Measurements from ENCODE around the gene PRKAG2. TPM values are rescaled to one million over a fixed set of nuclear protein-coding genes. Genes with fewer than 3 reads are reported as not detected.

Gene PRKAG2
- total RNA-seq, 1 experiment from 2014 or later = 28.2 TPM

DNA sequence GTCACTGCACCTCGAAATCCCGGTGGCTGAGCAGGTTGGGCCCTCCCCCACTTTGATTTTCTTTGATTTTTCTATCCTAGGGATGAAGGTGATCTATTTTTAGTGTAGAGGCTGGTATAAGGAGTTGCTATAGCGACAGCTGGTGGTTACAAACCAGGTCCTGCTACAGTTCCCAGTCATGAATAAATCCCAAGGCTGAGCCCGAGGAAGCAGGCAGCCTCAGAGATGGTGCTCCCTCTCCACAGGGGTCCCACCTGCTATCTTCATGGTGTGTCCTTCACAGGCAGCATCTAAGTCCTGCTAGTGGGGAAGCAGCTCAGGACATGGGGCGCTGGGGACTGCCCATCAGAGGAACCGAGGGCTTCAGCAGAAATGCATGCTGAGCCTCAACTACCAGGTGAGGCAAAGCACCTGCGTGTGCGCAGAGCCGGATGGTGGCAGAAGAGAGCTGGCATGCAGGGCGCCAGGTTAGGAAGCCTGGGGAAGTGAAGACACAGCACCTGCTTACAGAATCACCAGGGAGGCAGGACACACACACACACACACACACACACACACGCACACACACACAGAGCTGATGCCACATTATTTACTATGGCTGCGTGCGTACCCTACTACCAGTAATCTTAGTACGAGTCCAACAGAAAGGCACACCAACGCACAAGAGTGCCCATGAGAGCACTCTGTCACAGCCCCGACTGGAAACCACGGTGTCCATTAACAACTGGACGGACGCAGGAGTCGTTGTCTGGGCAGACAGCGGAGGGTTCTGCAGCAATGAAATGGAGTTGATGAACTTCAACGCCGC, 150.9 kb downstream of the PRKAG2 start:
- peaks cover 23% of the 10 kb centered on the region for H3K4me1 ChIP-seq (replicated peaks)
- no peak overlapping the region for H3K4me3 ChIP-seq
- H3K27me3 ChIP-seq (replicated peaks) = no peaks in the 10 kb centered on the region
- DNase-seq (ENCODE audit: low read depth in 1 of 2, low spot score in 2 of 2) = no peak
- no peak overlapping the region for H3K27ac ChIP-seq
- no peaks in the 10 kb centered on the region for H3K9me3 ChIP-seq (replicated peaks)
- peaks cover 5% of the 10 kb centered on the region; the same call in 1 of the 2 replicates for H3K36me3 ChIP-seq

DNA sequence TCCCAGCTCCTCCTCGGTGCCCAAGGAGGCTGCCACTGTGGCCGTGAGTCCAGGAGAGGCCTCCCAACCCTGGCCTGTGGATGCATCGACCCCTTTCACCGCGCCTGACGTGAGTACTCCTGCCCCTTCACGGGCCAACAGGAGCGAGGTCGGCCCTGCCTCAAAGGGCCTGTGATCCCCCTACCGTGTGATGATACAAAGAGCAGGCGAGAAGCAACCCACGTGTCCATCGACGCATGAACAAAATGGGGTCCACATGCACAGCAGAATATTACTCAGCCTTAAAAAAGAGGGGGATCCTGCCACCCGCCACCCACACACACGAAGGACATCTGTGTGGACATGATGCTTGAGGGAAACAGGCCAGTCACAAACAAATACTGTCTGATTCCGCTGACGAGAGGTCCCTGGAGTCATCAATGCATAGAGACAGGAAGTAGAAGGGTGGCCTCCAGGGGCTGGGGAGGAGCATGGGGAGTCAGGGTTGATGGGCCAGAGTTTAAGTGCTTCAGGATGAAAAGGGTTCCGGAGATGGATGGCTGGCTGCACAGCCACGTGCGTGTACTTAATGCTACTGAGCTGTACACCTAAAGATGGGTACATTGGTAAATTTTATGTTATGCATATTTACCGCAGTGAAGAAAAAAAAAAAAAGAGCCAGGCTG, 151.9 kb downstream of the PRKAG2 start:
- no peak for DNase-seq (ENCODE audit: low read depth in 1 of 2, low spot score in 2 of 2)
- Histone ChIP-seq H3K4me3 (no peak overlapping the region), H3K9me3 (replicated peaks) (no peaks in the 10 kb centered on the region), H3K4me1 (replicated peaks) (peaks cover 23% of the 10 kb centered on the region), H3K36me3 (no peaks in the 10 kb centered on the region; the same call in 1 of the 2 replicates), H3K27ac (no peak overlapping the region), H3K27me3 (replicated peaks) (no peaks in the 10 kb centered on the region)

DNA sequence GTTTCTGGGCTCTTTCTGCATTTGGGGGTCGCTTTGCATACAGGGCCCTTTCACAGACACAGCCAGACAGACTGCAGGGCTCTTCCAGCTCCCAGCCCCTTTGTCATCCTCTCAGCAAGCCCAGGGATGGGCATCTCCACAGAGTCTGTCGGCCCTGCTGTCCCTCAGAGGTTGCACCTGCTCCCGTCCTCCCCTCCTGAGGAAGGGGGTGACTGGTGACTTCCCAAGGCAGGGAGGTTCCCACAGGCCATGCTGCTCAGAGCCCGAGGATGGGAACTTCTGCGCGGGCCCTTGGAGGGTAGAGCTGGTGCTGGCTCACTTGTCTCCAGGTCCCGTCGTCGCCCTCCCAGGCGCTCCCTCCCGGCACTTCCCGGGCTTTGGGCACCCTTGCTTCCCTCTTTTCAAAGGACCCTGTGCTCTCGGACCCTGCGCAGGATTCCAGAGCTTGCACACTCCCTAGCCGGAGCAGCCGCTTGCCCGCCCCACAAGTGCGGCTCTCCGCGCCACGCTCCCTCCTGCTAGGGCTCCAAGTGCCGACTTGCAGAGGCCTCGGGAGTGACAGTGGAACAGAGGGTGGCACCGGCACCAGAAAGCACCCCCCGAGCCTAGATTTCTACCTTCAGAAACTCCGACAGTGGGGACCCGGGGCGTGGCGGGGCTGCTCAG, 152.5 kb downstream of the PRKAG2 start:
- H3K9me3 ChIP-seq (replicated peaks) = no peaks in the 10 kb centered on the region
- no peak for DNase-seq (ENCODE audit: low read depth in 1 of 2, low spot score in 2 of 2)
- H3K36me3 ChIP-seq = no peaks in the 10 kb centered on the region; the same call in 1 of the 2 replicates
- H3K27me3 ChIP-seq (replicated peaks) = no peaks in the 10 kb centered on the region
- no peak overlapping the region for H3K4me3 ChIP-seq
- no peak overlapping the region for H3K27ac ChIP-seq
- peaks cover 23% of the 10 kb centered on the region for H3K4me1 ChIP-seq (replicated peaks)

DNA sequence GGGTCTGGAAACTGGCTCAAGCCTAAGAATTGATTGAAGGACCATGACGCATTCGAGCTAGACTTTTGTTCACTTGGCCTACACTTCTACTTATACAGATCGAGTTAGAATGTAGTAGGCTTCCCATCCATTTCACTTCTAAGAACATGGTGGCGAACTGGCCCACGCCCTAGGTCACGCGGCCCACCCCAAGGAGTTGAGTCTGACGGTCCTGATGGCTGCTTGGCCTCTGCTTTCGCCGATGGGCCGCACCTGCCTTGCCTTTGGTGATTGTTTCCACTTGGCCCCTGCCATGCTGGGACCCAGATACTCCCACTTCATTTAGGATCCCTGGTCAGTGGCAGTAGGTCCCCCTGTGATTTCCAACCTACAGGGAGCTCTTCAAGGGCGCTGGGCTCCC, 153.6 kb downstream of the PRKAG2 start:
- Histone ChIP-seq H3K36me3 (no peaks in the 10 kb centered on the region), H3K27me3 (replicated peaks) (no peaks in the 10 kb centered on the region), H3K4me1 (replicated peaks) (peaks cover 18% of the 10 kb centered on the region), H3K4me3 (no peak overlapping the region), H3K9me3 (replicated peaks) (no peaks in the 10 kb centered on the region), H3K27ac (no peak overlapping the region)
- no peak for DNase-seq (ENCODE audit: low read depth in 1 of 2, low spot score in 2 of 2)

DNA sequence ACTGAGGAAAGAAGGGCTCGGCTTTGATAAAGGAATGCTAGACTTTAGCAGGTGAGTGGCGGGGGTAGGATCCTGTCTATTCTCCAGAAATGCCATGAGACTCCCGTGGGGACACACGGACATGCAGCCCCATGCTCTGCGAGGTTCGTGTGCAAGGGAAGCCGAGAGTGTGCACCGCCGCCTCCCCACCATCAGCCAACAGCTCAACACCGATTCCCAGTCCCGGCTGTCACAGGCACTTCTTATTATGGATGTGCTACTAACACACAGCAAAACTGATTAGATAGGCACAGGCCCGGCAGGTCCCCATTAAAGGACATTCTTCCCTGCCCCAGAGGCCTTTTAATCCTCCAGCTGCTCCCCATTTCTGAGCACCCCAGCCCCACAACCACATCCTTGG, 154.4 kb downstream of the PRKAG2 start:
- no peak overlapping the region for H3K27ac ChIP-seq
- no peaks in the 10 kb centered on the region for H3K36me3 ChIP-seq
- H3K27me3 ChIP-seq (replicated peaks) = no peaks in the 10 kb centered on the region
- peaks cover 10% of the 10 kb centered on the region for H3K4me1 ChIP-seq (replicated peaks)
- DNase-seq (ENCODE audit: low read depth in 1 of 2, low spot score in 2 of 2) = no peak
- H3K9me3 ChIP-seq (replicated peaks) = no peaks in the 10 kb centered on the region
- H3K4me3 ChIP-seq = no peak overlapping the region

DNA sequence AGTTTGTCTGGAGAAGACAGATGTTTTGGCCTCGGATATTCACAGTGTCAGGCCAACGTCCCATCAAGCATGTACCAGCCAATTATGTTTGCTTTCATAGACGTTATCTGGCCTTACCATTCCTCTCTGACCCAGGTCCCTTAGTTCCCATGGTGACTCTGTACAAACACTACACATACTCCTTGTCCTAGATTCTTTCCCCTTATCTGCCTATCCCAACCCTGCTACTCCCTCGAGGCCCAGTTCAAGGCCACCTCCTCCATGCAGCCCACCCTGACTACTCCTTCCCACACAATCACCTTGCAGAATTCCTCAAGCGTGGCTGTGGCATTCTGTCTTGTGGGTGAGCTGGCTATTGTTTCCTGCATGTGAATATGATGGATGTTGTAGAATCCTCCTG, 155.2 kb downstream of the PRKAG2 start:
- H3K4me3 ChIP-seq = no peak overlapping the region
- no peak for DNase-seq (ENCODE audit: low read depth in 1 of 2, low spot score in 2 of 2)
- no peak overlapping the region for H3K27ac ChIP-seq
- no peaks in the 10 kb centered on the region for H3K36me3 ChIP-seq
- peaks cover 2% of the 10 kb centered on the region for H3K4me1 ChIP-seq (replicated peaks)
- H3K9me3 ChIP-seq (replicated peaks) = no peaks in the 10 kb centered on the region
- no peaks in the 10 kb centered on the region for H3K27me3 ChIP-seq (replicated peaks)

DNA sequence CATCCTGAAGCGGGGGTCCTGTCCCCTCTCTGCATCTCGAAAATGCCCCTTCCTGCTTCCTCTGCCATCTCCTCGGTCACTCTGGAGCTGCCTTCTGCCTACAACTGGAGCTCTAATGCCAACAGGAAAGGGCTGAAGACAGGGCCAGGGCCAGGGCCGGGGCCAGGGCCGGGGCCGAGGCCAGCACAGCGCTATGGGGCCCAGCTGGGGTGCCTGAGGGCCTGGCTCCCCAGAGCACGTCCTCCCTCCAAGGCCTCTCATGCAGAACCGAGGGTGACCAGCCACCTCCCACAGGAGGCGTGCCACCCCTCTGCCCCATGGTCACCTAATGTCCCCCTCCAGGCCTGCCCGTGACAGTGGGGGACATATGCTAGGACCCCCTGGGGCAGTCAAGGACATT, 155.7 kb downstream of the PRKAG2 start:
- H3K4me1 ChIP-seq (replicated peaks) = no peaks in the 10 kb centered on the region

DNA sequence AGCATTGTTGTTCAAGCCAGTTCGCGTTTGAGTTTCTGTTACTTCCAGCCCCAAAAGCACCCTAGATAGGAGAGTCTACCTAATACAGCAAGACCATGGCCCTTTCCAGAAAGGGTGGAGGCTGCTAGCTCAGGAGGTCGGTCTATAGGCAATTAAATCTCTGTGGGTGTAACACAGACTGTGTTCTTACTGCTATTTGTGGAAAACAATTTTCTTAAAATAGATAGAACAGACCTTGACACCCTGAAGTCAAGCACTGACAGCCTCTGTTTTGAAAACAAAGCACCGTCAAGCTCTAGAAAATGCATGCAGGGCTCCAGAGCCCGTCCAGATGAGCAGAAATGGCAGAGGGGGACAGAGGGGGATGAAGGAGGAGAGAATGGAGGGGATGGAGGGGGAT, 156.6 kb downstream of the PRKAG2 start:
- Histone ChIP-seq H3K9me3 (replicated peaks) (no peaks in the 10 kb centered on the region), H3K4me1 (replicated peaks) (no peaks in the 10 kb centered on the region), H3K36me3 (no peaks in the 10 kb centered on the region), H3K27me3 (replicated peaks) (no peaks in the 10 kb centered on the region), H3K4me3 (no peak overlapping the region), H3K27ac (no peak overlapping the region)
- DNase-seq (ENCODE audit: low read depth in 1 of 2, low spot score in 2 of 2) = no peak

More for the DNA sequence above, 155.7 kb downstream of the PRKAG2 start:
- H3K36me3 ChIP-seq = no peaks in the 10 kb centered on the region
- H3K4me3 ChIP-seq = no peak overlapping the region
- DNase-seq (ENCODE audit: low read depth in 1 of 2, low spot score in 2 of 2) = no peak
- H3K27ac ChIP-seq = no peak overlapping the region
- H3K27me3 ChIP-seq (replicated peaks) = no peaks in the 10 kb centered on the region
- H3K9me3 ChIP-seq (replicated peaks) = no peaks in the 10 kb centered on the region

DNA sequence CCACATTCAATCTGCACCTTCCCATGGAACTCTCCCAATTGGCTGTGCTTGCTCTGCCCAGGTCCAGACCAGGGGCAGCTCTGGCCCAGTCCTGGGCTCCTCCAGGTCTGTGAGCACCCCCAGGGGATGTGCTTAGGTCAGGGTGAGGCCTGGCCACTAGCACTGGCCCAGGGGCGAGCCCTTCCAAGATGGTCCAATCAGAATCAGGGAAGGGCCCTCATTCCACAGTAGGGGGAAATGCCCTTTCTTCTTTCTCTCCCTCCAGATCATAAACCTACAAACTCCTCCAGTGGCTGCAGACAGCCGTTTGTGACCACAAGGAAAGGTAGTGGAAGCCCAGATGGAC, 157.0 kb downstream of the PRKAG2 start:
- Histone ChIP-seq H3K4me3 (no peak overlapping the region), H3K27me3 (replicated peaks) (no peaks in the 10 kb centered on the region), H3K27ac (no peak overlapping the region), H3K4me1 (replicated peaks) (no peaks in the 10 kb centered on the region), H3K9me3 (replicated peaks) (no peaks in the 10 kb centered on the region), H3K36me3 (no peaks in the 10 kb centered on the region)
- no peak for DNase-seq (ENCODE audit: low read depth in 1 of 2, low spot score in 2 of 2)

DNA sequence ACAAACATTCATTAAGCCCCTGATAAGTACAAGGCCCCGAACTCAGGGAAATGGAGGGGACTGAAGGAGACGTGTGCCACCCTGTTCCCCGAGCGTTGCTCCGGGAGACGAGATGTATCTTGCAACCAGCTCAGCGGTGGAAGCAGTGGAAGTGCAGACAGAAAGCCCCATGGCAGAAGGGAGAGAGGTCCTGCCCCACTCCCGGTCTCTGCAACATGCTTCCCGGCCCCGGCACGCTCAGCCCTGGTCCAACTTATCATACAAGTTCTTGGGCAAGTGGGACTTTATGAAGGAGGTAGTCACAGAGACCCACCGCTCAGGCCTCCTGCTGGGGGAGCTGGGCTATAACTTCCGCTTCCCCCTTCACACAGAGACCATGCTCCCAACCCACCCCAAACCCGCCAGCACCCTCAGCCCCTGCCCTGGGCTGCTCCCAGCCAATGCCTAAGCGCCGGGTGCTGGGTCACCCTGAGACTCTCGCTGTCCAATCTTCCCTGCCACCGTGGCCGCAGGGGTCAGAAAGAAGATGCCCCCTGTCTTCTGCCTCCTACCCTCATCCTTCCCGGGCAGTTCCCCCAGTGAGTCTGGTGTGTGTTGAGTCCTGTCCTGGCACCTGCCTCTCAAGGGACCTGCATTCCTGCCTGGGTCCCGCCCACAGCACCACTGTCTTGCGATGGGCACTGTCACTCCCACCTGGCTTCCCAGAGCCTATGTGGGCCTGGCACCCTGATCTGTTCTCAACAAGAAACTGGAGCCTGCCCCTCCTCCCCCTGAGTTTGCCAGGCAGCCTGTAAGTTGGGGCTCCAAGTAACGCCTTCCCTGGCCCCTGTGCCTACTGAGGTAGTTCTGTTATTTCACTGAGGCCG, 157.7 kb downstream of the PRKAG2 start:
- DNase-seq (ENCODE audit: low read depth in 1 of 2, low spot score in 2 of 2) = no peak
- H3K4me1 ChIP-seq (replicated peaks) = no peaks in the 10 kb centered on the region
- H3K4me3 ChIP-seq = no peak overlapping the region
- H3K9me3 ChIP-seq (replicated peaks) = no peaks in the 10 kb centered on the region
- no peak overlapping the region for H3K27ac ChIP-seq
- H3K27me3 ChIP-seq (replicated peaks) = no peaks in the 10 kb centered on the region
- H3K36me3 ChIP-seq = no peaks in the 10 kb centered on the region

DNA sequence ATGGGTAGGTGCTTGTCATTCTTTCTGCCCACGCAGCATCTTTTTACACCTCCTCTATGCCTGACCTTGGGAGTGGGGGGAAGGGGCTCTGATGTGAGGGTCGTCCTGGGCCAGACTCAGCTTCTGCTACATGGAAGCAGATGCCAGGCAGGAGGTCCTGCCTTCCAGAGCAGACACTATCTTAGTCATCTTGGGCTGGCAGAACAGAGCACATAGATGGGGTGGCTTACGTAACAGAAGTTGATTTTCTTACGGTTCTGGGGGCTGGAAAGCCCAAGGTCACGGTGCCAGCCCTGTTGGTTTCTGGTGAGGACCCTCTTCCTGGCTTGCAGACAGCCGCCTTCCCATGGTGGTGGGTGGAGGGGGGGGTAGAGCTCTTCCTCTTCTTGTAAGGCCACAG, 159.0 kb downstream of the PRKAG2 start:
- Histone ChIP-seq H3K27me3 (replicated peaks) (no peaks in the 10 kb centered on the region), H3K4me3 (no peak overlapping the region), H3K9me3 (replicated peaks) (no peaks in the 10 kb centered on the region), H3K4me1 (replicated peaks) (peaks cover 4% of the 10 kb centered on the region), H3K36me3 (no peaks in the 10 kb centered on the region), H3K27ac (no peak overlapping the region)
- DNase-seq (ENCODE audit: low read depth in 1 of 2, low spot score in 2 of 2) = no peak

DNA sequence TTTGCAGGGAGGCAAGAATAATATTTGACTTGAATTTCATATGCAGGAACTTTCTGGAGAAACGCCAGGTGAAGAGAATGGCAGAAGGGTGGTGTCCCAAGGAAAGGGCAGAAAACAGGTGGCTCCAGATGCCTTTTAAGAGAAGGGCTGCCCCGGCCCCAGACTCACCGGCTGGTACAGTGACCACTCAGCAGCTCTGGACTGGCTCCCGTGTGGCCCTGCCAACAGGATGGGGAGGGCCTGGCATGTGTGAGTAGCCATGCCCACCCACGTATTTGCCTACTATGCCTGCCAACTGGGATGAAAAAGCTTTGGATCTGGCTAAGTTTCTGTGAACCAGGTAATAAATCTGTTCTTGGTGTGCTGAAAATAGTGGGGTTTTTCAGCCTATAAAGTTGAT, 159.5 kb downstream of the PRKAG2 start:
- H3K4me1 ChIP-seq (replicated peaks) = peaks cover 9% of the 10 kb centered on the region
- H3K9me3 ChIP-seq (replicated peaks) = no peaks in the 10 kb centered on the region
- H3K27me3 ChIP-seq (replicated peaks) = no peaks in the 10 kb centered on the region
- no peak overlapping the region for H3K4me3 ChIP-seq
- no peak for DNase-seq (ENCODE audit: low read depth in 1 of 2, low spot score in 2 of 2)
- no peak overlapping the region for H3K27ac ChIP-seq
- no peaks in the 10 kb centered on the region for H3K36me3 ChIP-seq

DNA sequence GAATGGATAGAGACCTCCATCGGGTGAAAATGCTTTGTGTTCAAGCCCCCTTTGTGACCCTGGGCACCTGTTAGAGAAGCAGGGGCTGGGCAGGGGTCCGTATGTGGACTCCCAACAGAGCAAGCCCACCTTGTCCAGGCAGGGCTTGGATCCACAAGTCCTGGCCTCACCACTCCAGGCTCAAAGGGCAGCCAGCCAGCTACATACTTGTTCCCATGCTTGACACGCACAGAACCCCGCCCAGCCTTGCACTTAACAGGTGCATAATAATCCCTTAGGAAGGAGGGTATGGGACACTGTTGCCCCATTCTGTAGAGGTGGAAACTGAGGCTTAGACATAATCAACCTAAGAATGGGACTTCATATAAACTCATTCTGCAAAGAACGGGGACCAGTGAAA, 160.6 kb downstream of the PRKAG2 start:
- Histone ChIP-seq H3K36me3 (peaks cover 4% of the 10 kb centered on the region; the same call in 1 of the 2 replicates), H3K4me3 (no peak overlapping the region), H3K27ac (no peak overlapping the region), H3K9me3 (replicated peaks) (no peaks in the 10 kb centered on the region), H3K27me3 (replicated peaks) (no peaks in the 10 kb centered on the region), H3K4me1 (replicated peaks) (peaks cover 20% of the 10 kb centered on the region)
- DNase-seq (ENCODE audit: low read depth in 1 of 2, low spot score in 2 of 2) = no peak
